ENCODE data around the gene OXSM.

OXSM gene

DNA sequence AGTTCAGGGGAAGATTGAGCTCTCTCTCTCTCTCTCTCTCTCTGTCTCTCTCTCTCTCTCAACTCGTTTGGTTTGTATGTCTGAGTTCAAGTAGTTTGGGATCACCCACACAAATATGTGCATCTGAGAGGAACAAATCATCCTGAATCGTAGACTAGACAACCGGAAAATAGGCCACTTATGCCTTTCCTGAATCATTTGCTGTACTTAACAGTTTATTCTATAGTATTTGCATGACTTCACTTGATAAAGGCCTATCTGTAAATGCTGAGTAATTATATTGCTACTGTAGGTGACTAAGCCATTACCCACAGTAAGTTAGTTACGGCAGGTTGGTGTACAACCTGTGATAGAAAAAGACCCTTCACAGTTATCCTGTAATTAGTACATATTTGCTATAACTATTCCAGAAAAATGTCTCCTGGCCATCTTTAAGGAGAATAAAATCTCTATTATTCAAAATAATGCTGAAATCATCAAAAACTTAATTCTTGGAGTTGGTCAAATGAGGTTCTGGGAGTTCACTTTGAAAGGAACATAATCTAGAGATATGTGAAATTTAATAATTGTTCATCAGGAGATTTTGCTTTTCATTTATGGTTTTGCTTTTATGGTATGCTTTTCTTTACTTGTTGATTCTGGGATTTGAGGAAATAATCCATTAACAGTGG lies 31.1 kb downstream of the OXSM start:
- Histone ChIP-seq H3K4me3 (ENCODE audit: low read length) (no peak overlapping the region), H2AFZ (ENCODE audit: low read depth, low read length) (no peak overlapping the region), H3K79me2 (ENCODE audit: low read length) (no peaks in the 10 kb centered on the region), H4K20me1 (ENCODE audit: insufficient read depth, low read length) (no peaks in the 10 kb centered on the region), H3K4me1 (ENCODE audit: low read length) (peaks cover 26% of the 10 kb centered on the region), H3K27ac (ENCODE audit: low read length) (no peak overlapping the region), H3K9ac (ENCODE audit: low read length) (no peak overlapping the region), H3K36me3 (replicated peaks; ENCODE audit: low read depth, low read length) (no peaks in the 10 kb centered on the region), H3K9me3 (ENCODE audit: insufficient read depth, low read length) (no peaks in the 10 kb centered on the region), H3K4me2 (ENCODE audit: low read length) (no peak overlapping the region), H3K27me3 (ENCODE audit: low read depth, low read length) (0 out of 2 replicates have a peak, but pooled peaks cover 5% of the 10 kb centered on the region)
- no peak for TF ChIP-seq EZH2phosphoT487 (IDR thresholded peaks at IDR 0.05; ENCODE audit: low read depth)
- TF ChIP-seq, protein P1, sequence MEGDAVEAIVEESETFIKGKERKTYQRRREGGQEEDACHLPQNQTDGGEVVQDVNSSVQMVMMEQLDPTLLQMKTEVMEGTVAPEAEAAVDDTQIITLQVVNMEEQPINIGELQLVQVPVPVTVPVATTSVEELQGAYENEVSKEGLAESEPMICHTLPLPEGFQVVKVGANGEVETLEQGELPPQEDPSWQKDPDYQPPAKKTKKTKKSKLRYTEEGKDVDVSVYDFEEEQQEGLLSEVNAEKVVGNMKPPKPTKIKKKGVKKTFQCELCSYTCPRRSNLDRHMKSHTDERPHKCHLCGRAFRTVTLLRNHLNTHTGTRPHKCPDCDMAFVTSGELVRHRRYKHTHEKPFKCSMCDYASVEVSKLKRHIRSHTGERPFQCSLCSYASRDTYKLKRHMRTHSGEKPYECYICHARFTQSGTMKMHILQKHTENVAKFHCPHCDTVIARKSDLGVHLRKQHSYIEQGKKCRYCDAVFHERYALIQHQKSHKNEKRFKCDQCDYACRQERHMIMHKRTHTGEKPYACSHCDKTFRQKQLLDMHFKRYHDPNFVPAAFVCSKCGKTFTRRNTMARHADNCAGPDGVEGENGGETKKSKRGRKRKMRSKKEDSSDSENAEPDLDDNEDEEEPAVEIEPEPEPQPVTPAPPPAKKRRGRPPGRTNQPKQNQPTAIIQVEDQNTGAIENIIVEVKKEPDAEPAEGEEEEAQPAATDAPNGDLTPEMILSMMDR (IDR thresholded peaks at IDR 0.05; ENCODE audit: low read depth, low read length) = no peak

DNA sequence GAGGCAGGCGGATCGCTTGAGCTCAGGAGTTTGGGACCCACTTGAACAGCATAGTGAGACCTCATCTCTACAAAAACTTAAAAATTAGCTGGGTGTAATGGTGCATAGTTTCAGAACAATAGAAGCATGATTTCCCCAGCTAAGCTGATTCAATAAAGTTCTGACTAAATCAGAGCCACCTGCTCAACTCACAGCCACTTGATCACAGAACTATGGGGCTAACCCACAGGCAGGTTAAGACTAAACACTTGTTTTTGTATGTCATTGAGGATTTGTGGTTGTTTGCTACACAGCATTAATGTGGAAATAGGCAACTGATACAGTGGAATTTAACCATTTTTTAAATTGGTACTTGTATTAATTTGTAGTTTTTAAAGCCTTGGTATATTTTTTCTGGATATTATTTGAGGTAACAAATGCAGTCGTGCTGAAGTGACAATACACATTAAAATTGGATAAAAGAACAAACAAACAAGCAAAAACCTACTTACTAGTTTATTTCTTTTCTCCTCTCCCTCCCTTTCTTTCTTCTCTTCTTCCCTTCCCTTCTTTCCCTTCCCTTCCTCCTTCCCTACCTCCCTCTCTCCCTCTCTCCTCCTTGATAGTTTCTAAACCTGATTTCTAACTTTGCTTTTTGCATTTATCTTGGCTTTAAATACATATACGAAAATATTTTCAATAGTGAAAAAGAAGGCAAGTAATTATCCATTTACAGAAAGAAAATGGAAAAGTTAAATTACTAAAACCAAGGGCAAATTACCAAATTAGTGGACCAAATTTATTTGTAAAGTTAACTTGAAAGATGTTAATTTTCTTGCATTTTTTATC lies 32.1 kb downstream of the OXSM start:
- H3K36me3 ChIP-seq (replicated peaks; ENCODE audit: low read depth, low read length) = no peaks in the 10 kb centered on the region
- no peak overlapping the region for H3K4me3 ChIP-seq (ENCODE audit: low read length)
- no peak overlapping the region for H3K27ac ChIP-seq (ENCODE audit: low read length)
- H3K9me3 ChIP-seq (ENCODE audit: insufficient read depth, low read length) = no peaks in the 10 kb centered on the region
- no peaks in the 10 kb centered on the region for H4K20me1 ChIP-seq (ENCODE audit: insufficient read depth, low read length)
- H3K79me2 ChIP-seq (ENCODE audit: low read length) = no peaks in the 10 kb centered on the region
- H3K27me3 ChIP-seq (ENCODE audit: low read depth, low read length) = no peaks in the 10 kb centered on the region
- H2AFZ ChIP-seq (ENCODE audit: low read depth, low read length) = no peak overlapping the region
- peaks cover 25% of the 10 kb centered on the region for H3K4me1 ChIP-seq (ENCODE audit: low read length)
- H3K4me2 ChIP-seq (ENCODE audit: low read length) = no peak overlapping the region
- no peak overlapping the region for H3K9ac ChIP-seq (ENCODE audit: low read length)
- TF ChIP-seq, protein P1 (IDR thresholded peaks at IDR 0.05; ENCODE audit: low read depth, low read length) = no peak
- TF ChIP-seq EZH2phosphoT487 (IDR thresholded peaks at IDR 0.05; ENCODE audit: low read depth) = no peak

DNA sequence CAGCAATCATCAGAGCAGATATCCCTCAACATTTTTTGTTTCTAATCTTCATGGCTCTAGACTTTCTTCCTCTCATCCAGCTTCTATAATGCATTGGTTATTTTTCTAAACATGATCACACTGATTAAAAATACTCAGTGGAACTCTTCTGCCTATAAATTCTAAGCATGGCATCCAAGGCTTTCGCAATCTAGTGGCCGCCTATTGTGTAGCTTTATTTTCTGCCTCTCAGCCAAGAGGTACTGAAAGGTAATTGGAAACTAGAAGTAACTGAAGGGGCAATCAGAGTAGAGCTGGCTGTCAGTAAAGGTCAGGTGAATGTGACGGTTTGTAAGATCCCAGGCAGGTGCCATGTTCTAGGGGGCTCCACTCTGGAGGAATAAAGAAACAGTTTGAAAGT lies 33.4 kb downstream of the OXSM start:
- Histone ChIP-seq H3K4me3 (ENCODE audit: low read length) (no peak overlapping the region), H3K4me2 (ENCODE audit: low read length) (no peak overlapping the region), H3K9ac (ENCODE audit: low read length) (no peak overlapping the region), H3K27ac (ENCODE audit: low read length) (no peak overlapping the region), H3K79me2 (ENCODE audit: low read length) (no peaks in the 10 kb centered on the region), H4K20me1 (ENCODE audit: insufficient read depth, low read length) (no peaks in the 10 kb centered on the region), H3K9me3 (ENCODE audit: insufficient read depth, low read length) (no peaks in the 10 kb centered on the region), H3K36me3 (replicated peaks; ENCODE audit: low read depth, low read length) (no peaks in the 10 kb centered on the region), H2AFZ (ENCODE audit: low read depth, low read length) (no peak overlapping the region), H3K27me3 (ENCODE audit: low read depth, low read length) (no peaks in the 10 kb centered on the region), H3K4me1 (ENCODE audit: low read length) (peaks cover 11% of the 10 kb centered on the region)
- TF ChIP-seq, protein P1 (IDR thresholded peaks at IDR 0.05; ENCODE audit: low read depth, low read length) = no peak
- no peak for TF ChIP-seq EZH2phosphoT487 (IDR thresholded peaks at IDR 0.05; ENCODE audit: low read depth)

DNA sequence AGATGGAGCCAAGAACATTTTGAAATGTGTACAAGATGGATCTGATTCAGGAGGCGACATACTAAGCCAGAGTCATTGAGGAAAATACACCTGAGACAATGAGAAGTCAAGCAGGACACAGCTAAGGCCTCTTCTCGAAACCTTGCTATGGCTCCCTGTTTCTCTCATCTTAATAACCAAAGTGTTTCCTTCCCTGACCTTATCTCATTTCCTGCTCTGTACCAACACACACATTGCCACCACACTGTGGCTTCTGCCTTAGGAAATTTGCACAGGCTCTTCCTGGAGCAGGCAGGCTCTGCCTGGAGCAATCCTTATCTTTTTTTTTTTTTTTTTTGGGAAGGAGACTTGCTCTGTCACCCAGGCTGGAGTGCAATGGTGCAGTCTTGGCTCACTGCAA lies 36.6 kb downstream of the OXSM start:
- Histone ChIP-seq H4K20me1 (ENCODE audit: insufficient read depth, low read length) (no peaks in the 10 kb centered on the region), H3K27me3 (ENCODE audit: low read depth, low read length) (no peaks in the 10 kb centered on the region), H3K27ac (ENCODE audit: low read length) (no peak overlapping the region), H3K4me1 (ENCODE audit: low read length) (peaks cover 17% of the 10 kb centered on the region), H3K9ac (ENCODE audit: low read length) (no peak overlapping the region), H3K4me3 (ENCODE audit: low read length) (no peak overlapping the region), H3K9me3 (ENCODE audit: insufficient read depth, low read length) (no peaks in the 10 kb centered on the region), H3K36me3 (replicated peaks; ENCODE audit: low read depth, low read length) (no peaks in the 10 kb centered on the region), H3K4me2 (ENCODE audit: low read length) (no peak overlapping the region), H2AFZ (ENCODE audit: low read depth, low read length) (no peak overlapping the region), H3K79me2 (ENCODE audit: low read length) (no peaks in the 10 kb centered on the region)
- TF ChIP-seq, protein P1 (IDR thresholded peaks at IDR 0.05; ENCODE audit: low read depth, low read length) = no peak
- no peak for TF ChIP-seq EZH2phosphoT487 (IDR thresholded peaks at IDR 0.05; ENCODE audit: low read depth)

Measured in OCI-LY3 (cell line).